SHP77 treated with DMSO at 0.1 percent for 48 hours (cell line): ENCODE data around the gene SPAG9.
A peak's percentile ranks its signal among the peaks of the same experiment; 100 is the strongest.
"Not testable (repeated sequence)": the region's sequence is repeated elsewhere in the genome, so short reads cannot be mapped to it uniquely, and the experiment has no call there.

Experiments
- DNase-seq: peaks from one replicate; lab custom pipeline; 2025; lab: John Stamatoyannopoulos, UW

The SPAG9 gene

DNA sequence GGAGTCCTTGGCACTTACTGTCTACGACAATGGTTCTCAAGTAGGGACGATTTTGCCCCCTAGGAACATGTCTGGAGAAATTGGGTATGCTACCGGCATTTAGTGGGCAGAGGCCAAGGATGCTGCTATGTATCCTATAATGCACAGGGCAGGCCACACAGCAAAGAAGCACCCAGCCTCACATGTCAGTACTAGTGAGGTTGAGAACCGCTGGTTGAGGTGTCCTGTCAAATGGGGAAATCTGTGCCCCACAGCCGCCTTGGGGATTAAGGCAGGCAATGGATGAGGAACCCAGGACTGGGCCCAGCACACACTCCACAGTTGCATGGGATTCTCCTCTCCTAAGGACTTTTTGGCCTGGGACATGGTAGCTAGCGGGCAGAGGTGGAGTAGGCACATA, 167.8 kb downstream of the SPAG9 start:
- DNase-seq: no peak

DNA sequence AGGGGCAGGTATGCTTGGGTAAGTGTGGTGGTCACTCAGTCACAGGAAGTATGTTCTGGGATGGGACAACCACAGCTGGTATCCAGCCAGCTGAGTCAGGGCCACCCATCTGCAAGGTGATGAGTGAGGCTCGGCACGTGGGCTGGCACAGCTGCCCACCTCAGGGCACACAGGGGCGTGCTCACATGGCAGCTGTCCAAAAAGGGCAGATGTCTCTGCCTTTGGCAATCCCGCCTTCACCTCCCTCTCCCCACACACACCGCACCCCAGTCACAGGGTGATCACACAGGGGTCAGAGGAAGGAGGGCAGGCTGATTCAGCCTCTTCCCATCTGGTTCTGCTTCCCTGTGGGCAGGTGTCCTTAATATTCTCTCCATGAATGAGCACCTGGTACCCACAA, 168.7 kb downstream of the SPAG9 start:
- peak; percentile 89 for DNase-seq

DNA sequence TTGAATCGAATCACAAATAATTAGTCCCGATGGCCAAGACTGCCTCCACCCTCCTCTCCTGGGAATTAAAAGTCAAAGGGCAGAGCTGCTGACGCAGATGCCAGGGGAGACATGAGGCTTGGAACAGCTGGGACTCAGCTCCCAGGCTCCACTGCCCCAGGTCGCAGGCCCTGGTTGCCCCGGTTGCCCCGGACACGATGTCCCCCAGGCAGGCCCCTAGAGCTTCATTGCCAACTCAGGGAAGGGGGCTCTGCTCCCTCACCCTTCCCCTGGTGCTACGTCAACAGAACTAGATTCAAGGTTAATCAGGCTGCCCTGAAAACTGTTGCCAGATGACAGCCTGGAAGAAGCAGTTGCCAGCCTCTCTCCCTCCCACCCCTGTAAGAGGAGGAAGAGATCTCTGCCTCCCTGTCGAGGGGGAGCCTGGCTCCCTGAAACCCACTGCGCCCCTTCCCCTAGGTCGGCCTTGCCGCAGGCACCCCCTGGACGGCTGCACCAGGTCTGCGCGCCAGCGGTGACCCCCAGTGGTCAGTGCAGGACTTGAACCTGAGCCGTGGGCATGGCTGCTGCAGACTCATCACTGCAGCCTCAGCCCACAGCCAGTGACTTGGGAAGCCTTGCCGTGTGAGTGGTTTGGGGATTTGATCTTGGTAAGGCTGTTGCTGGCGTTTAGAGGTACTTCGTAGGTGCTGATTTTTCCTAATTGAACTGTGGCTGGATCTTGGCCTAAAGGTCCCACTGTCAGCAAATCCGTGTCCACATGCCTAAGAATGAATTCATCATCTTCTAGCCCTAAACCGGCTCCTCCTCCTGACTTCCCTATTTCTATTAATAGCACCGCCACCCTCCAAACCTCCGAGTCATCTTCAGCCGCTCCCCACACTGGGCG, 170.4 kb downstream of the SPAG9 start:
- DNase-seq: peak; percentile 69

DNA sequence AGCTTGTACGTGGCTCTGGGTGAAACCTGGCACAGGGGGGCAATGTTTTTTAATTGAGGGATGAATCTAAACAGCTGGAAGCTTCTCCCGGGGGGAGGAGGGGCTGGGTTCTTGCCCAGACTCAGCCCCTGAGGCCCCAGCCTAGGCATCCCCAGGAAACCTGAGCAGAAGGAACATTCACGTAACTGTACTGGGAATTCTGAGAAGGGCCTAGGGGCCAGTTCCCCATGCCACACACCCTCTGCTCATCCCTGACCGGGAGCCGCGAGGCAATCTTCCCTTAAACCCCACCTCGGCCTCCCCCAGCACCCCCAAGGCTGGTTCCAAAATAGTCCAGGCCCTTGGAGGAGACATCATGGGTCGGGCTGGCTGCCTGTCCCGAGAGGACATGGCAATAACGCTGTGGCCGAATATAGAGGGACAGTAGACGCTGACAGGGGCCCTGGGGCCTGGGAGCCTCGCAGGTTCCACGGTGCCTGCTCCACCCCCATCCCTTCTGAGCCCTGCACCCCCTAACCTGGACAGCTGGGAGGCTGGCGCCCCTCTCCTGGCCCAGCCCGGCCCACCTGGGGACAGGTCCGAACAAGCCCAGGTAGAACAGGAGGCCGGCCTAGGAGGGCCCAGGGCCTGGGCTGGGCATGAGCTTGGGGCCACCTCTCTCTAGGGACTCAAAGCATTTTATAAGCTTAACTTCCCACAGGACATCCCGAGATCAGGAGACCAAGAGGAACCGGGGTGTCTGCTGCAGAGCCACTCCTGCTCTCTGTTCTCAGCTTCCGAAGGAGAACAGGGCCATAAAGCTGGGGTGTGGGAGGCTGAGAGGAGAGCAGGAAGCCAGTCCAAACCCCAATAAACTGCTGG, 171.3 kb downstream of the SPAG9 start:
- DNase-seq: no peak

DNA sequence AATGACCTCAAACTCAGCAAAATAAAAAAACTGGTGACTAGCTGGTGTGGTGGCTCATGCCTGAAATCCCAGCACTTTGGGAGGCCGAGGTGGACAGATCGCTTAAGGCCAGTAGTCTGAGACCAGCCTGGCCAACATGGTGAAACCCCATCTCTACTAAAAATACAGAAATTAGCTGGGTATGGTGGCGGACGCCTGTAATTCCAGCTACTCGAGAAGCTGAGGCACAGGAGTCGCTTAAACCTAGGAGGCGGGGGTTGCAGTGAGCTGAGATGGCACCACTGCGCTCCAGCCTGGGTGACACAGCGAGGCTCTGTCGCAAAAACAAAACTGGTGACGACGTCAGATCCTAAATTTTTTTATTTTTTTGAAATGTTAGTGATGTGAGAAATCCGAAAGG, 172.0 kb downstream of the SPAG9 start:
- DNase-seq: no peak

DNA sequence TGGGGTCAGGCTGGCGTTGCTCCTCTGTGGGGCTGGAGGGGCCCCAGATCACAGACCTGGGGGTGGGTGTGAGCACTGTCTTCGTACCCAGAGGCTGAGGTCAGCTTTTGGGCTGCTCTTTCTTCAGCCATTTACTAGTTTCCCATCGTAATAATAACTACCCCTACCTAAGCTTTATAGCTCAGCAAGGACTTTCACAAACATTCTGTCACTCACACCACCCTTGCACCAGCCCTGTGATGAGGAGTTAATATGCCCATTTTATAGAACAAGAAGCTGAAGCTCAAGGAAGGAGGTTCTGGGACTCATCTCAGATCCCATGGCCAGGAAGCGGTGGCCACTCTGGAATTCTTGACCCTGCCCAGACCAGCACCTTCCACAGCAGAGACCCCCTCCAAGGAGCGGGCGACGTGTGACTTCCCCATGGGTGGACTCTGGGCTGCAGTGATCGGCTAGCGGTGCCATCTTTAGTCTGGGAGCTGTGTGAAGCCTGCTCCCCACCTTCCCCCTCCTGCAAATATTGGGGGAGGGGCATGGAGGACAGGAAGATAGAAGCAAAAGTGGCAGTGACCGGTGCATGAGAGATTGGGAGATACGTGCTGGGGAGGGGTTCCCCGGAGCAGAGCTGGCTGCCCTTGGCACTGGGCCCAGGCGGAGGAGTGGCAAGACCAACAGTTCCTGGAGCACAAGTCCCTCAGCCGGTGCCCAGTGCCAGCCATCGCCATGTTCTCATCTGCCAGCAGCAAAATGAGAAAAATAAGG, 172.7 kb downstream of the SPAG9 start:
- DNase-seq: peak; percentile 61

DNA sequence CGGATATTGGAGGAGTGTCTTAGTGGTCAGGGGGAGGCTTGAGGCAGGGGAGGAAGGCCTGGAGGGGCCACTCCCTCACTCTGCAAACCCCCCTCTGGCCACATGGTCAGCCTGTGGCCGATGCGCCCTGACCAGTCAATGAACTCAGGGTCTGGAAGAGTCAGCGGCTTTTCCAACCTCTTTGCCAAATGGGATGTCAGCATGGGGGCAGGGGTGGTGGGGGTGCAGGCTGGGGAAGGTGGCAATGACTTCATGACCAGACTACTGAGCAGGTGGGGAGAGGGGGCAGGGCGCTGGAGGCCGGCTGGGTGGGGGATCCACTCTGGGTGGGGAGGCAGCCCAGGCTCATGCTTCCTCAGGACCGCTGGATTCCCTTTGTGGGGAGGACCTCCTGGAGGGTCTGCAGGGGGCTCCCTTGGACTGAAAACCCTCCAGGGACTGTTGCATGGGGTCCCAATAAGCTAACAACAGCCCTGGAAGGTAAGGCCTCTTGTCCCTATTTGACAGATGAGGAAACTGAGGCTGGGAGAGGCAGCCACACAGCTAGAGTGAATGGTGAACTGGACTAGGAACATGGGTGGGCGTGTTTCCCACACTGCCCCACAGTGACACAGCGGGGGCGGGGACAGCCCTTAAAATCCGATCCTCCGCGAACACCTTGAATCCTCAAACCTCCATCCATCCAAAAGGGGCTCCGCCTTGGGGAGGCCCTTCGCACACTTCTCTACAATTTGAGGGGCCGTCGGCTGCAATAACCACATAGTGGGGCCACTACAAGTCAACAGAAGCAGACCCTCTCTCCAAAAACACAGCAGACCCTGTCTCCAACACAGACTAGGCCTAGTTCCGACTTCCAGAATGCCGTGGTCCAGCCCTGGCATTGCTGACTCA, 173.5 kb downstream of the SPAG9 start:
- no peak for DNase-seq

DNA sequence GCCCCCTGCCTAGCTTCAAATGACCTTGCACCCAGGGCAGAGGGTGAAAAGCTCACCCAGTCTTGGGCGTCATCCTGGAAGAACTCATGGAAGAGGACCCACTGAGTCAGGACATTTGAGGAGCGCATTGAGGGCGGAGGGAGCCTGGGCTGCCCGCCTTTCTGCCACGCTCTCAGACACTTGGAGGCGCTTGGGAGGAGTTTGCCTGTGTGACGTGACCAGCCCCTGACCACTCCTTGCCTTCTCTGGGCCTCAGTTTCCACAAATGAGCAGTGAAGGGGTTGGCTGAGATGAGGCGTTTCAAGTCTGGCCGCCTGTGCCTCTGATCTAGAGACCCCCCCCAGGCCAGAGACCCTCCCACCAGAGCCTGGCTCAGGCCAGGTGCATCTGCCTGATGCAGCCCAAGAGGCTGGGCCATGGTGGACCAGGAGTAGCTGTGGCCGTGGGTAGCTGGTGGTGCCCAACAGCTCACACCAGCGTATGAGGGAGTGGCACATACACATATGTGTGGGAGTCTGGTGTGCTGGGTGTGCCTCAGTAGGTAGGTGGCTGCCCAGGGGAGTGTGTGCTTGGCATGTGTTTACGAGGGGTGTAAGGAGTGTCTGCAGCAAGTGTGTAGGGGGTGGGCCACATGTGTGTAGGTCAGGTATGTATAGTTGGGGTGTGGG, 174.3 kb downstream of the SPAG9 start:
- no peak for DNase-seq

DNA sequence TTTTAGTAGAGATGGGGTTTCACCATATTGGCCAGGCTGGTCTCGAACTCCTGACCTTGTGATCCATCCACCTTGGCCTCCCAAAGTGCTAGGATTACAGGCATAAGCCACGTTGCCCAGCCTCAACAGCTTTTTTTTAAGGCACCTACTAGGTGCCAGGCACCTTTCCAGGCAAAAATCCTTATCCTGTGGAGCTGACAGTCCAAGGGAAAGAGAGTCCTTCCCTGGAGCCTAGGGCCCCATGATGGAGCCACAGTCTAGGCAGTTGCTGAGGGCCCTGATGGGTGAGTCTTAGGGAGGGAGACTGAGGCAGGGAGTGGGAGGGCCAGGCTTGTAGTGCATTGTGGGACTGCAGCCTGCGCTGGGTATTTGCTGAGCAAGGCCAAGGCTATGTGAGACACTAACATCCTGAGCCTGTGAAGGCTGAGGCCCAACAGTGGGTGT, 174.9 kb downstream of the SPAG9 start:
- DNase-seq: no peak

DNA sequence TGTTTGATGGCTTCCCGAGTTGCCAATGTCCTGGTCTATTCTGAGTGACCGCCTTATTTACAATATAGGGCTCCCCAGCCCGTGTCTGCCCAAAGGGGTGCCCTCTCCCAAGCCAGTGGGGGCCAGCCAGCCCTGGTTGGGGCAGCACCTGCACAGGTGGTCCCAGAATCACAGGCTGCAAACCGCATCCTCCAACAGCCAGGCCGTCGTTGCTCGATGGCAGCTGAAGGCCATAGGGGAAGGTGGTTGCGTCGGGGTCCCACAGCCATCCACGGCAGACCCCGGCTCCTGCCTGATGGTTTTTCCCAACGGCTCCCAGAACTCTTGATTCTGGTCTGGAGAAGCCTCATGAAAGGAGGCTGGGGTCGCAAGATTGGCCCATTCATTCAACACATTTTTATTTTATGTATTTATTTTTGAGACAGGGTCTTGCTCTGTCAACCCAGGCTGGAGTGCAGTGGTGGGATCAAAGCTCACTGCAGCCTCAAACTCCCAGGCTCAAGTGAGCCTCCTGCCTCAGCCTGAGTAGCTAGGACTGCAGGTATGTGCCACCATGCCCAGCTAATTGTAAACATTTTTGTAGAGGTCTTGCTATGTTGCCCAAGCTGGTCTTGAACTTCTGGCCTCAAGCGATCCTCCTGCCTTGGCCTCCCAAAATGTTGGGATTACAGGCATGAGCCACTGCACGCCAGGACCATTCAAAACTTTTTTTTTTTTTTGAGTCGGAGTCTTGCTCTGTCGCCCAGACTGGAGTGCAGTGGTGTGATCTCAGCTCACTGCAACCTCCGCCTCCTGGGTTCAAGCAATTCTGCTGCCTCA, 175.6 kb downstream of the SPAG9 start:
- DNase-seq: no peak

DNA sequence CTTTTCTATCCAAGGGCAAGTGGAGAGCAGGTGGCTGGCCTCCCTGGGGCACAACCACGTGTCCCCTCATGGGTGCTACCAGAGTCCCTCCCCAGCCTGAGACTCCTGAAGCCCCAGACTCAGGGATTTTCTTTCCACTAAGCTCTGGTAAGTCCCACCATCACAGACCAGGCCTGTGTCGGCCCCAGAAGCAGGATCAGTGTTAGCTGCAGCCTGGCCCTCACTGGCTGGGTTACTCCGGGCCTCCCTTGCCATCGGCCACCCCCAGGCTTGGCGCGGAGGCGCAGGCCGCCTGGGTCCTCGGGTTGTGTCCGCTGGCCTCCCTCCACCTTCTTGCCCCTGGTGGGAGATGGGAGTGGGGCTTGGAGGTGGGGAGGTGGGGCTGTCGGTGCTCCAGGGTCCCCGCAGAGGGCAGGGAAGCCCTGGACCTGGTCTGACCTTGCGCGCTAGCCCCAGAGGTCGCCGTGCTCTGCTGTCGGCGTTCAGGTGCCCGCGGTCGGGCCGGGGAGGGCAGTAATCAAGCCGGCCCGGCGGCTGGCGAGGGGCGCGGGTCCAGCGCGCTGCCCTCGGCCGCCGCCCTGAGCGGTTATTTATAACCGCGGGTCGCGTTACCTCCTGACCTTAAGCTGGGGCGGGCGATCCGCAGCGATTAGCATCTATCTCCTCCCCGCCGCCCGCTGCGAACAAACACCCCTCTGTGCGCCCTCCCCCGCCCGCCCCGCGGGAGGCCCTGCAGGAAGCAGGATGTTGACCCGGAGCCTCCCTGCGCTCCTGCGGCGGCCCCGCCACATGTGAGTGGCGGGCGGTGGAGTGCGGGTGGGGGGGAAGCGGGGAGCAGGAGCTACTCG, 176.4 kb downstream of the SPAG9 start:
- peak; percentile 83 for DNase-seq

DNA sequence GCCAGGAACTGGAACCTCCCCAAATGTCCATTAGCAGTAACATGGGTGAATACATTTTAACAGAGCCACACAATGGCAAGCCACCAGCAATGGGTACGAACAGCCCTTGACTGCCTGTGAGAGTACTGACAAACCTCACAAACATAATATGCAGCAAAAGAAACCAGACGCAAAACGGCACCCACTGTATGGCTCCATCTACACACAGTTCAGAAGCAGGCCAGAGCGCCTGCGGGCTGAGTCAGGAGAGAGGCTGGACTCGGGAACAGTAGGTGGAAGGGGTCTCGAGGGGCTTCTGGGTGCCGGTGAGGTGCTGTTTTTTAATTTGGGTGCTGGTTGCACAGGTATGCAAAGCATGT, 177.1 kb downstream of the SPAG9 start:
- no peak for DNase-seq

DNA sequence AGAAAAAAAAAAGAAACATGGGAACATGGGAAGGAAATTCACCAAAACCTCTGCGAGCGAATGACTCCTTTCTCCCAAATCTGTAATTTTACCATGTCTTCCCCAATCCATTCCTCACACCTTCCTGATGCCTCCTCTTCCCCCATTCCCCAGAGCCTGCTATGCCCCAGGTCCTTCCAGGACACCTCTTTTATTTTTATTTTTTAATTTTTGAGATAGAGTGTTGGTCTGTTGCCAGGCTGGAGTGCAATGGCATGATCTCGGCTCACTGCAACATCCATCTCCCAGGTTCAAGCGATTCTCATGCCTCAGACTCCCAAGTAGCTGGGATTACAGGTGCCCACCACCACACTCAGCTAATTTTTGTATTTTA, 179.0 kb downstream of the SPAG9 start:
- not testable (repeated sequence) for DNase-seq

DNA sequence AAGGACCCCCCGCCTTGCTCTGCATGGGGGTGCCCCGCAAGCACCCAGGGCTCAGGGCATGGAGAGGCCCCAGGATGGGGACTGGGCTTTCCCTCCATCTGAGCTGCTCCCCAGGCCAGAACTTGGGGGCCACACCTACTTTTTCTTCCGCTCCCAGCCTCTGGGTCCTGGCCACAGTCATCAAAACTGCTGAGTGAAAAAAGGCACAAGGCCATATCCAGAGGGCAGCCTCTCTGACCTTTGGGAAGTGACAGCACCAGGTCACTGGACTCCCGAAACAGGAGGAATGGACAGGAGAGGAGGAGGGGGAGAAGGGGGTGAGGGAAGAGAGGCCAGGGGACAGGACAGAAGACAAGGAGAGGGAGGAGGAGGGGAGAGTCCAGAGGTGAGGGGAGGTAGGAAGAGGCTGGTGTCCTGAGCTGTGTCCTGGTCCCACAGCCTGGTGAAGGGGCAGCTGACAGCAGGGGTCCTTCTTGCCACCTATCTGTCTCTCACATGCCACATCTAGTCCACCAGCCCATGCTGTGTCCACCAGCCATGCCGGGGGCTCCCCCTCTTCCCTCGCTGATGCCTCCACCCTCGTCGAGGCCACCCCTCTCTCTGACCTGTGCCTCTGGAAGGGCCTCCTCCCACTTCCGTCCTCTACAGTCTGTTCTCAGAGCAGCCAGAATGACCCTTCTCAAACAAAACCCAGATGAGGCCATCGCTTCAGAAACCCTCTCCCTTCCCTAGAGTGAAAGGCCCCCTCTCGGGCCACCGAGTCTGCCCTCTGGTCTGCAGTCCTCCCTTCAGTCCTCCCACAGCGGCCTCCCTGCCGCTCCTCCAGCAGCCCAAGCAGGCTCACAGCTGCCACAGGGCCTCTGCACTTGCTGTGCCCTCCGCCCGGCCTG, 180.6 kb downstream of the SPAG9 start:
- DNase-seq: no peak

DNA sequence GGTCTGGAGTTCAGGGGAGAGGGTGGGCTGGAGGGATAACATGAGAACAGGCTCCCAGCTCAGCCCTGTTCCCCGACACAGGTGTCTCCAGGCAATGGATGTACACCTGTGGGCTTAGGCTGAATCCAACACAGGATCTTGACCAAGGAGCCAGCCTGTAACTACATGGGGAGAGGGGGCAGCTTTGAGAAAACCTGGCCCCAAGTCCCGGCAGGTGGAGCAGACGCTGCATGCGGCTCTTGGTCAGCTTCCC, 181.2 kb downstream of the SPAG9 start:
- no peak for DNase-seq

DNA sequence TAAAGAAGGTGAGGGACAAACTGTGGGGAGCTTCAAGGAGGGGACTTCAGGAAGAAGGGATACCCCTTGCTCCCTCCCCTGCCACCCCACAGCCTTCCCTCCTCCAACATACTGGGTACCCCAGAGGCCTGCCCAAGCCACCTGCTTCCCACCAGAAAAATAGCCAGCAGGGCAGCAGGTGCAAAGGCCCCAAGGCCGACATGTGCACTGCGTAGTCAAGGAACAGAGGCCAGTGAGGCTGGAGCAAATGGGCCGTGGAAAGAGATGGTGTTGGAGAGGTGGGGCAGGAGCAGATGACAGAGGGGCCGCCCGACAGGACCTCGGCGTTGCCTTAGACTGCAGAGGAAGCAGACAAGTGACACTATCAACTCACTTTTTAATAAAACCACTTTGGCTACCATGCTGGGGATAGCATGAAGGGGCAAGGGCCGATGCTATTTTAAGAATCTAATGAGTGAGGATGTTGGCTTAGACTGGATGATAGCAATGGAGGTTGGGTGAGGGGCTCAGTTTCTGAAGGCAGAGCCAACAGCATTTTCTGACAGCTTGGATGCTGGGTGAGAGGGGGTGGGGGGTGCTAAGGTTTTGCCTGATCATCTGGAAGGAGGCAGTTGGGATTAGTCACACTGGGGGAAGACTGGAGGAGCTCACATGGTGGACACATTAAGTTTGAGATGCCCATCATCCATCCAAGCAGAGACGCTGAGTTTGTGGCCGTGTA, 181.7 kb downstream of the SPAG9 start:
- DNase-seq: no peak

DNA sequence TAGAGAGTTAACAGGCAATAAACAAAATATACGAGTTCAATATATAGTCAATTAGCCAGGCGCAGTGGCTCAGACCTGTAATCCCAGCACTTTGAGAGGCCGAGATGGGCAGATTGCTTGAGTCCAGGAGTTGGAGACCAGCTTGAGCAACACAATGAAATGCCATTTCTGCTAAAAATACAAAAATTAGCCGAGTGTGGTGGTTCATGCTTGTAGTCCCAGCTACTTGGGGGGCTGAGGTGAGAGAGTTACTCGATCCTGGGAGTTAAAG, 184.7 kb downstream of the SPAG9 start:
- no peak for DNase-seq
